ENCODE measurements around the gene EPB41L4A.

The EPB41L4A gene

DNA sequence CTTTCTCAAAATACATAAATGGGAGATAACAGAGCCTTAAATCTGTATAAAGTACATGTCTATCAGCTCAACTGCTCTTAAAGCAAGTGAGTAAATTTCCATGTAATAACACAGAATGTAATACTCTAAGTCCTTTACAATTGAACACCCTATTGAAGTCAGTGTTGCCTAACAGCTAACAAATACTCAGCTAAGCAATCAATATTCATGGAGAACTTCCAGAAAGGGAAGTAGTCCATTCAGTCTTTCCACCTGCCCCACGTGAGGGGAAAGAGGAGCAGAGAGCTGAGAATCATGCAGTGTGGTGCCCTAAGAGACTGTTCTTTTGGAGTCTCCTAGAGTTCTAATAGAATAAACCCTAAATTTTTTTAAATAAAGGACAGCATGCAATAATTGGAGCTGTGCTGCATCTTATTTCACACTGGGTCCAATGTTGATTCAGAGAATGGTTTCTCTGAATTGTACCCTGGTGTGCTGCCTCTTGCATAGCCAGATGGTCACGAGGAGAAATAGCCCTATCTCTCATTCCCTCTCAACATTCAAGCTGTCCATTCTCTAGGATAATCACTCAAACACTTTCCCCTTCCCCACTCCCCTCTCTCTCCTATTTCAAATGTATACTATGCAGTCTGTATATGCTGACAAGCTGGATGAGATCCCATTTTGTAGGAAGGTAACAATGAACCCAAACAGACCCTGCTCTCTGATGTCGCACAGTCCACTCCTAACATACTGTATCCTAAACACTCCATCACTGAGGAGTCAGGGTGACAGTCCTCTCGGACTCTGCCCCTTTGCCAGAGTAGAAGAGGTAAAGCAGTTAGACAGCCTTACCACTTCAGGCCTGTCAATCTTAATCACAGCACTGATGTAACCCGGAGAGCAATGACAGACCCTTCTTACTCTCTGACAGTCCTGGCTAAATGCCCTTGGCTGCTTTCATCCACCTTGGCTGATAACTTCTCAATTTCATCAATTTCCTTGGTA, 134.8 kb downstream of the EPB41L4A start:
- H3K4me1 ChIP-seq (ENCODE audit: insufficient read depth, low read length) = no peaks in the 10 kb centered on the region
- H3K9ac ChIP-seq (ENCODE audit: low read depth, low read length) = no peak overlapping the region
- H3K9me3 ChIP-seq (ENCODE audit: control insufficient read depth, insufficient read depth, low read length) = no peaks in the 10 kb centered on the region
- H3K36me3 ChIP-seq (ENCODE audit: insufficient read depth, low read length) = no peaks in the 10 kb centered on the region

DNA sequence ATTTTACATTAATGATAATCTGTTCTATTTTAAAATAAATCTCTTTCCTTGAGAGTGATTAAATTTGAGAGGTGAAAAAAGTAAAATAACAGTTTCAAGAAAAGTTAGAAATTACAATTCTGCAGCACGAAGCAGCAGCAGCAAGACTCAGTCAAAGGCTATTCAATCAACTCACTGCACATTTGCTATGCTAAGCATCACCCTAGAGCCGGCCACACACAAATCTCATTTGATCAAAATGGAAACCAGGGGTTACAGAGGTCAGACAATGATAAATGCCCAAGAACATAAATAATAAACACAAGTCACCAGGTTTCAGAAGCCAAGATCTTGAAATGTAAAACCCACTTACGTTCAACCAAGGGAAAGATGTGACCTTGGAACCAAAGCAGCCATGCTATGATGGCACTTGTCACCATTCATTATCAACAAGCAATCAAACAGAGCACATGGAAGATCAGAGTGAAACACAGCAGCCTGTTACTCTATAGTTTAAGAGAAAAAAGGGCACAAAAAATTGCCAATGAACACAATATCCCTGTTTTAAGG, 136.0 kb downstream of the EPB41L4A start:
- Histone ChIP-seq H3K4me1 (ENCODE audit: insufficient read depth, low read length) (no peaks in the 10 kb centered on the region), H3K36me3 (ENCODE audit: insufficient read depth, low read length) (no peaks in the 10 kb centered on the region), H3K9me3 (ENCODE audit: control insufficient read depth, insufficient read depth, low read length) (no peaks in the 10 kb centered on the region), H3K9ac (ENCODE audit: low read depth, low read length) (no peak overlapping the region)

DNA sequence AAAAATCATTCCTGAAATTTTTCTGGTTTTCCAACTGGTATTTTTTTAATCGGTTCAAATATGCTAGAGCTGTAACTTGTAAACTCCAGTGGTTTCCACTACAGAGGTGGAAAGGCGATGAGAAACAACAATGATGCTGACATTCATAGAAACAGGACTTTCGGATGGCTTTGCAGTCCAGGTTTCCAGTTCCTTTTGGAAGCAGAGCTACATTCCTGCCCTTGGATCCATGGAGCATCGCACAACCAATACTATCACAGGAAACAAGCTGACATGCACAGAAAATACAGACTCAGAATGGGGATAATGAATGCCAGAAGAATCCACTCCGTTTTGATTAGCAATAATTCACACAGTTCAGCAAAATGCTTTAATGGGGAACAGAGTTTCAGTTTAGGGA, 140.0 kb downstream of the EPB41L4A start:
- H3K9me3 ChIP-seq (ENCODE audit: control insufficient read depth, insufficient read depth, low read length) = no peaks in the 10 kb centered on the region
- H3K9ac ChIP-seq (ENCODE audit: low read depth, low read length) = no peak overlapping the region
- H3K36me3 ChIP-seq (ENCODE audit: insufficient read depth, low read length) = no peaks in the 10 kb centered on the region
- no peaks in the 10 kb centered on the region for H3K4me1 ChIP-seq (ENCODE audit: insufficient read depth, low read length)

DNA sequence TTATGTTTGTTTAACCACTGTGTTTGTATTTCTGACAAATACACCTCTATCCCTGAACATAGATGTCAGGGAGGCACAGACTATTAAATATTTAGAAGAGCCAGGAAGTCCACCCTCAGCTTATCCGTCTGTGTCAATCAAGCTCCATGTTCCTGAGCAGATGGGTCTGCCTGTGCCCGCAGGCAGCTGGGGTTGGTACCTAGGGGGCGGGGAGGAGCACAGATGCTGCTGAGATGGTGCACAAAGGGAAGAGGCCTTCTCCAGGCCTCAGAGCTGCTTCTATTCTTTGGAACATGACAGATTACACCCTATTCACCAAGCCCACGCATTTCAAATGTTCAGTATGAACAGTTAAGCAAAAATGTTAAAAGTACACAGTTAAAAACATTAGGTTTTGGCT, 142.1 kb downstream of the EPB41L4A start:
- Histone ChIP-seq H3K4me1 (ENCODE audit: insufficient read depth, low read length) (no peaks in the 10 kb centered on the region), H3K9ac (ENCODE audit: low read depth, low read length) (no peak overlapping the region), H3K36me3 (ENCODE audit: insufficient read depth, low read length) (no peaks in the 10 kb centered on the region), H3K9me3 (ENCODE audit: control insufficient read depth, insufficient read depth, low read length) (no peaks in the 10 kb centered on the region)

DNA sequence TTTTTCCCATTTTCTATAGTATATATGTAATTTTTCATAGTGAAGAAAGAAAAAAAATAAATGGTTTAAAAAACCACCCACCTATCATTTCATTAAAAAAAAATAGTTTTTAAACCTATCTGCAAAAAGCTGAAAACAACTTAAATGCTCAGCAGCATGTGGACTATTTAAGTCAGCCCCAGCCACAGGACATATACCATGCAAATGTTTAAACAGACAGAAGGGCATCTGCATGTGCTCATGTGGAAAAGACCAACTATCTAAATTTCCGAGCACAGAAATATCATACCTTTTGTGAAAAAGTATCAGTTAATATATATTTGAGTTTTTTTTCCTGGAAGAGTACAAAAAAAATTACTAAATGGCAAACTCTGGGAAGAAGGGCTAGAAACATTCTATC, 143.4 kb downstream of the EPB41L4A start:
- H3K36me3 ChIP-seq (ENCODE audit: insufficient read depth, low read length) = no peaks in the 10 kb centered on the region
- no peaks in the 10 kb centered on the region for H3K4me1 ChIP-seq (ENCODE audit: insufficient read depth, low read length)
- no peaks in the 10 kb centered on the region for H3K9me3 ChIP-seq (ENCODE audit: control insufficient read depth, insufficient read depth, low read length)
- H3K9ac ChIP-seq (ENCODE audit: low read depth, low read length) = no peak overlapping the region

DNA sequence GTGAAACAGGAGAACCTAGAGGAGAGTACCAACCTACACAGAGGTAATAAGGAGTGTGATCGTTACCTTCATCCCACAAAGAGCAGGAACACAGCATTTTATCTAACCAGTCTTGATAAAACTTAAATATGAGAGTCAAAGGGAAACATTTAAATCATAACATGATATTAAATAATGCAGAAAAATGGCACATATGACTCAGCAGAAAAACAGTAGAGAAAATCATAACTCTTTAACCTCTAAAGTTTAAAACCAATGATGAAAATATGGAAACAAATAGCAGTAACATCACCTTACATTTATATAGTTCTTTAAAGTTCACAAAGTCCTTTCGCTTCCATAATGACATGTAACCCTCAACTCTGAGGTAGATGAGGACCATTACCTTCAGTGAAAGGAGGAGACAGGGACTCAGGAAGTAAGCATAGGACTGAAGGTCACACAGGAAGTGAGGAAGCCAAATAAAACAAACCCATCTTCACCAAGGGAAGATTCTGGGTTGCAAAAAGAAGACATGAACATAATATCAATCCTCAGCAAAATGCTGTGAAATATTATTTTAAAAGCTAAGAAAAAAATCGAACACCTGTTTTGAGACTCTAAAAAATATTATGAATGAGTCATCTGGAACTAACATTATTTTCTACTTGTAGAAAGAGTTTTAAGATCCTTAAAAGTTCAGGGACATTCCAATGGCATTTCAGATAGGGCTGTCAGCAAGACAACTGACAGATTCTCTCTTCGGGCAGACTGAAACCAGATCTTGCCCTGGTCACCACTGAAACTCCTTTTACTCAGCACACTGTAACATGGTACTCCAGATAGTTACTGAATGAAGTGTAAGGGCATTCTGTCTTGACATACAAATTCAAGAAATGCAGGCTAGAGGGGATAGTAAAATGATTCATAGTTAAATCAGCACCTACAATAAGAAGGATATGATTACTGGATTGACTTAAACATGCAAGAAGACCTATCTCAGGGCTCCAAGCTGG, 148.5 kb downstream of the EPB41L4A start:
- Histone ChIP-seq H3K9ac (ENCODE audit: low read depth, low read length) (no peak overlapping the region), H3K4me1 (ENCODE audit: insufficient read depth, low read length) (no peaks in the 10 kb centered on the region; the same call in 1 of the 2 replicates)

DNA sequence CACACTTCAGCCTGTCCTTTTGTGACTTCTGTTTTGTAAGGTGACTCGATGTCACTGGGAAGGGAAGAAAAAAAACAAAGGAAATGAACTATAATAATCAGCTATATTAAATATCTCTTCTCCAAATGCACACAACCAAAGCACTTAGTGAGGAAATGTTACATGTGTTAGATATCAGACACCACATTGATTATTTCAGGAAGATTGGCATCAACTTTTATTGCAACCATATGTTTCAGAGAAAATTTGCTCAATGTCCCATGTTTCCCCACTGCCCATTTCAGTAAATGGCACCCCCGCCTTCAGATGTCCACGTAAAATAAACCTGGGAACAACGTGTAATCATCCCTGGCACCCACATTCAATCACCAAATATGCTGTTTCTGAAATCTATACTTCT, 151.8 kb downstream of the EPB41L4A start:
- H3K9ac ChIP-seq (ENCODE audit: low read depth, low read length) = no peak overlapping the region
- H3K36me3 ChIP-seq (ENCODE audit: insufficient read depth, low read length) = no peaks in the 10 kb centered on the region
- no peaks in the 10 kb centered on the region; the same call in 1 of the 2 replicates for H3K4me1 ChIP-seq (ENCODE audit: insufficient read depth, low read length)
- H3K9me3 ChIP-seq (ENCODE audit: control insufficient read depth, insufficient read depth, low read length) = no peaks in the 10 kb centered on the region

More for the DNA sequence above, 148.5 kb downstream of the EPB41L4A start:
- Histone ChIP-seq H3K9me3 (ENCODE audit: control insufficient read depth, insufficient read depth, low read length) (no peaks in the 10 kb centered on the region), H3K36me3 (ENCODE audit: insufficient read depth, low read length) (no peaks in the 10 kb centered on the region)

DNA sequence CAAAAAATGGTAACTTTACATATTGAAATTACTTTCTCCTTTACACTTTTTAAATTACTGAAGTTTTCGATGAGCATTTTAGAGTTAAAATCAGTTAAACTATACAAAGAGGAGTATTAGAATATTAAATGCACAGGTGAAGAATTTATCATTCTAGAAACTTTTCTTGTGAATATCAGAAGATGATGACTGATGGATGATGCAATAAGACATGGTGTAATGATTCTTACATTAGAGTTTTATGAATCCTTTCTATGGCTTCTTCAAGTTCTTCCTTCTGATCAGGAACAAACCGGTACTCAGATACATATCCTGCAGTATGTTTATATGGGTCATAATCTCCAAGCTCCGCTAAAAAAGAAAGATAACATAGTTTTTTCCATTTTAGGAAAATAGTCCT, 154.4 kb downstream of the EPB41L4A start:
- no peak overlapping the region for H3K9ac ChIP-seq (ENCODE audit: low read depth, low read length)
- H3K9me3 ChIP-seq (ENCODE audit: control insufficient read depth, insufficient read depth, low read length) = no peaks in the 10 kb centered on the region
- H3K36me3 ChIP-seq (ENCODE audit: insufficient read depth, low read length) = no peaks in the 10 kb centered on the region
- H3K4me1 ChIP-seq (ENCODE audit: insufficient read depth, low read length) = no peaks in the 10 kb centered on the region

DNA sequence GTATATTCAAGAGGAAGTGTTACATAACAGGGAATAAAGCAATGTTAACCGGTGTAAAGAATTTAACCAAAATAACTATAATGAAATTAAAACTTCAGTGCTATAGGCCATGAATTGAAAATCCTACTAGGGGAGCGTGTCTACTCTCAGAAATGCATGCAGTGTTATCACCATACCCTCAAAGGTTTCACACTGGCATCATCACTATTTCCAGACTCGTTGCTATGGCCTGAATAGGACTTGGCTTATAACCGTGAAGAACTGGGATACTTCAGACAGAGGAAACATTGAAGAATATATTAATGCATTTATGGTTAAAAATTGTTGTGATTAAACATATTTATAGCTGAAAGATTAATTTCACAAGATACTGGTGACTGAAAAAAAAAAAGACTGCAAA, 154.9 kb downstream of the EPB41L4A start:
- no peaks in the 10 kb centered on the region for H3K4me1 ChIP-seq (ENCODE audit: insufficient read depth, low read length)
- H3K9ac ChIP-seq (ENCODE audit: low read depth, low read length) = no peak overlapping the region
- no peaks in the 10 kb centered on the region for H3K36me3 ChIP-seq (ENCODE audit: insufficient read depth, low read length)
- no peaks in the 10 kb centered on the region for H3K9me3 ChIP-seq (ENCODE audit: control insufficient read depth, insufficient read depth, low read length)

DNA sequence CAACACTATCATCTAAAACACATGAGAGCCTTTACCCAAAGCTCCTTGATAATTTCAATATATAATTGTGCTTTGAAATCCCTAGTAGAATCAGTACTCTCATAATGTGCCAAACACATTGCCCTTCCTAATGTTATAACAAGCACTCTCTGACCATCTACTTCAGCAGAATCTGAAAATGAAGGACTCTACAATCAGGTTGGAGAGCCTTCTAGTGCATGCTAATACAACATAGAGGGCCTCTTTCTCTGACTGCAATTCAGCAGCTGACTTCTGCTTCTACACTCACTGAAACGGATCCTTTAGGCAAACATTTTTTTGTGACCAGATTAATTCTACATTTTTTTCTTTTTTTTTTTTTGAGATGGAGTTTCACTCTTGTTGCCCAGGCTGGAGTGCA, 155.6 kb downstream of the EPB41L4A start:
- no peak overlapping the region for H3K9ac ChIP-seq (ENCODE audit: low read depth, low read length)
- H3K4me1 ChIP-seq (ENCODE audit: insufficient read depth, low read length) = no peaks in the 10 kb centered on the region
- H3K36me3 ChIP-seq (ENCODE audit: insufficient read depth, low read length) = no peaks in the 10 kb centered on the region
- no peaks in the 10 kb centered on the region for H3K9me3 ChIP-seq (ENCODE audit: control insufficient read depth, insufficient read depth, low read length)

DNA sequence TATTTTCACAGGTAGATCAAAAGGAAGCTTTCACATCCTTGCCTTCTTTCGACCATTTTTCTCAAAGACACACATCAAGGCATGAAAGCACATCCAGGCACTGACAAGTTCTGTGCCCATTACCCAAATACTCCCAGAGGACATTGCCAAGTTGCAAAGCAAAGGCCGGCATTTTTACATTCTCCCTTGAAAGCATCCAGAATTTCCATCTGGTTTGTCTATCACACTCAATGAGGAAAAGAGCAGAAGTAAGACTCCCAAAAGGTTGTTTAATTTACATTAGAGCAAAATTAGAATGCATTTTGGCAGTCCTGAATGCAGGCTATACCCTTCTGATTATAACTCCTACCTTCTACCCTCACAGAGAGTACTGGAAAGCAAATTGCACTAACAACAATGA, 160.5 kb downstream of the EPB41L4A start:
- Histone ChIP-seq H3K9me3 (ENCODE audit: control insufficient read depth, insufficient read depth, low read length) (no peaks in the 10 kb centered on the region), H3K9ac (ENCODE audit: low read depth, low read length) (no peak overlapping the region), H3K4me1 (ENCODE audit: insufficient read depth, low read length) (peaks cover 3% of the 10 kb centered on the region; the same call in 1 of the 2 replicates), H3K36me3 (ENCODE audit: insufficient read depth, low read length) (no peaks in the 10 kb centered on the region)

DNA sequence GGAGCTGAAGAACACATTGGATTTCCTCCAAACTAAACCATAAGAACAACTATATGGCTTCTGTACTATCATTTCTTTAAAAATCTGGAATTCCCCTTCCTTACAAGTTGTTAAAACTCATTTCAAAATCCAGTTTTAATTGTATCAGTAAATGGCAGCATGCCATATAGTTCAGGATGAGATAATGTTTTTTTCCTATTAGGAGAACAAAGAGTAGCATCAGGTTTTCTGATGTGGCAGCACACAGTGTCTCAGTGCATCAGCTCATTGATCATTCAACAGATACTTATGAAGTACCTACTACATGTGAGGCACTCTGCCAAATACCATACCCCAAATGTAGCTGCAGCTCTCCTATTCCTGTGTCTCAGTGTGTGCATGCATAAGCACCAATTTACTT, 161.1 kb downstream of the EPB41L4A start:
- H3K9me3 ChIP-seq (ENCODE audit: control insufficient read depth, insufficient read depth, low read length) = no peaks in the 10 kb centered on the region
- peaks cover 3% of the 10 kb centered on the region; the same call in 1 of the 2 replicates for H3K4me1 ChIP-seq (ENCODE audit: insufficient read depth, low read length)
- H3K9ac ChIP-seq (ENCODE audit: low read depth, low read length) = no peak overlapping the region
- no peaks in the 10 kb centered on the region for H3K36me3 ChIP-seq (ENCODE audit: insufficient read depth, low read length)

DNA sequence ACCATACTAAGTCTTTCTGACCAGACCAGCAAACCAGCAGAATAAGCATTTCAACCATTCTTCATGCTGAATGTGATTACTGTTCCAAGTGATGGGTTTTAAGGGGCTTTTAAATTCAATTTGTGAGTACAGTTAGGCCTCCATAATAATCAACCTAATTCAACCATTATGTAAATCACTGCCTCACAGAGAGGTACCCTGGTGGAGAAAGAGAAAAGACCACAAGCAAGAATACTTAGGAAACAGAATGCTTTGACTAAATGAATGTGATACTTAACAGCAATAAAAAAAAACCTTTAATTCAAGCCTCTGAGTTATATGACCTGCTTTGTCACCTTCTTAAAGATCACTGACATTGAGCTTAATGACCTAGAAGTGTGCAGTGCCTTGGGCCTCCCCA, 162.1 kb downstream of the EPB41L4A start:
- Histone ChIP-seq H3K4me1 (ENCODE audit: insufficient read depth, low read length) (peaks cover 3% of the 10 kb centered on the region; the same call in 1 of the 2 replicates), H3K9ac (ENCODE audit: low read depth, low read length) (no peak overlapping the region), H3K9me3 (ENCODE audit: control insufficient read depth, insufficient read depth, low read length) (no peaks in the 10 kb centered on the region), H3K36me3 (ENCODE audit: insufficient read depth, low read length) (no peaks in the 10 kb centered on the region)

DNA sequence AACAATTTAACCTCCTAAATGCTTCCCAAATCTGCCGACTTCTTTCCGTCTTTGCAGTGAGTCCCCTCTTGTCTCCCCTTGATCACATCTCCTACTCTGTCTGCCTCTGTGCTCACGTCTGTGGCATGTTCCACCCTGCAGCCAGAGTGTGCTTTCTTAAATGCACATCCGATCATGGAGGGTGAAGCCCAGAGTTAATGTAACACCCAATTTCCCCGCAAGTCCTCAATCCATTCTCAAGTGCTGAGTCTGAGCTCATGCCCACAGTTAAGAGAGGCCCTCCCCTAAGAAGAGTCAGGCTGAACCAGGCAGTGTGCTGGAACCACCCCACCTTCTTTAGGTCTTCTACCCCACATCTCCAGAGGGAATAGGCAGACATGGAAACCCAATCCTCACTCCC, 164.8 kb downstream of the EPB41L4A start:
- Histone ChIP-seq H3K9ac (ENCODE audit: low read depth, low read length) (no peak overlapping the region), H3K4me1 (ENCODE audit: insufficient read depth, low read length) (peaks cover 3% of the 10 kb centered on the region; the same call in 1 of the 2 replicates), H3K9me3 (ENCODE audit: control insufficient read depth, insufficient read depth, low read length) (no peaks in the 10 kb centered on the region), H3K36me3 (ENCODE audit: insufficient read depth, low read length) (no peaks in the 10 kb centered on the region)
